Left cardiac atrium (tissue), 4 donors: Measurements from ENCODE around the gene SLC25A45. TPM values are rescaled to one million over a fixed set of nuclear protein-coding genes. Genes with fewer than 3 reads are reported as not detected.

Source experiments
- ATAC-seq, 2 donors: fragments of 200-7000 bp; cut with Tn5 transposase; one replicate each; pipeline ENCODE4 v1.9.1; 2020; ENCODE audit warnings: mild to moderate bottlenecking in 2 of 2, moderate library complexity in 2 of 2
- DNase-seq: peaks from one replicate; pipeline ENCODE4 v3.0.0-alpha.2; 2020
- intact Hi-C, 2 donors: fragments of 100-400 bp; cut with DNase I; formaldehyde crosslinking; loops; one replicate each; pipeline versions ENCODE4 v1.14.1 to v1.15.1; 2022 to 2023
- total RNA-seq, 2 donors: library from RNA; stranded (reverse); fragmentation: NEBNext Ultra II Directional; extraction: Animal tissue kit (Norgen Biotek cat#: 25700); gene quantifications; one replicate each; pipeline ENCODE4 v1.2.1, GENCODE V29; 2021
- donor health status: DM: no; HTN: yes; CAD: no.
- donor health status: DM: no; HTN: yes; CAD: no; lungs with severe emphysema.
- donor health status: DM: yes; HTN: yes; CAD: no.
- donor health status: Dilated cardiomyopathy.

SLC25A45 gene
- total RNA-seq, 2 donors from 2014 or later: 4.1 to 7.2 TPM

DNA sequence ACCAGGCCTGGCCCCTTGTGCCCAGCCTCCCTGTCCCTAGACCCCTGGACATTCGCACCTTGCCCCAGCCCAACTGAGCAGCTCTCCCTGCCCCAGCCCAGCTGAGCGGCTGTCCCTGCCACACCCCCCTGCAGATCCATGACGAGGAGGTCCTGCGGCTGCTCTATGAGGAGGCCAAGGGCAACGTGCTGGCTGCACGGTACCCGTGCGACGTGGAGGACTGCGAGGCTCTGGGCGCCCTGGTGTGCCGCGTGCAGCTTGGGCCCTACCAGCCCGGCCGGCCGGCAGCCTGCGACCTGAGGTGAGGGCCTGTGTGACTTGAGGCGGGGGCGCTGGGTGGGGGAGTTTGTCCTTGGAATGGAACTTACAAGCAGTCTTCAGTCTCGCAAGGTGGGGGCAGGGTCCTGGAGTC, 11.7 kb upstream of the SLC25A45 start:
- ATAC-seq (no peak), DNase-seq (no peak)
- intact Hi-C loops: no loop called here

DNA sequence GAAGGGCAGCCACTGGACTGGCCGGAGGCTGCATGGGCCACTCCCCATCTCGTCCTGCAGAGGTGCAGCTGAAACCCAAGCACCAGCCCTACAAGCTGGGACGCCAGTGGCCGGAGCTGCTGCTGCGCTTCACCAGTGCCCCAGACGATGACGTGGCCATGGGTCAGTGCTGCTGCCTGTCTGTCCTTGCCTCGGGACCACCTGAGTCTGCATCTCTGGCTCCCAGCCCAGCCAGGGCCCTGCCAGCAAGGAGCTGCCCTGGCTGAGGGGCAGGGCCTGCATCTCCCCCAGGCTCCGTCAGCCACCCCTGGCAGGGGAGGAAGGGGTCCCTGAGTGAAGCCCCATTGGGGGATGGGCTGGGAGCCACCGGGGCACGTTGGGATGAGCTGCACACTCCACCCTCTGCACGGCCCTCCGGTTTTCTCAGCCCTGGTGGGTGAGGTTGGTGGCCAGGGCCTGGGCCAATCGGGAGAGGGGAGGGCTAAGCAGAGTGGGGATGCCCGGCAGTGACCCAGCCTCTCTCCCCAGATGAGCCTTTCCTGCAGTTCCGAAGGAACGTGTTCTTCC, 11.2 kb upstream of the SLC25A45 start:
- intact Hi-C loops: no loop called here
- ATAC-seq: no peak
- DNase-seq: no peak

DNA sequence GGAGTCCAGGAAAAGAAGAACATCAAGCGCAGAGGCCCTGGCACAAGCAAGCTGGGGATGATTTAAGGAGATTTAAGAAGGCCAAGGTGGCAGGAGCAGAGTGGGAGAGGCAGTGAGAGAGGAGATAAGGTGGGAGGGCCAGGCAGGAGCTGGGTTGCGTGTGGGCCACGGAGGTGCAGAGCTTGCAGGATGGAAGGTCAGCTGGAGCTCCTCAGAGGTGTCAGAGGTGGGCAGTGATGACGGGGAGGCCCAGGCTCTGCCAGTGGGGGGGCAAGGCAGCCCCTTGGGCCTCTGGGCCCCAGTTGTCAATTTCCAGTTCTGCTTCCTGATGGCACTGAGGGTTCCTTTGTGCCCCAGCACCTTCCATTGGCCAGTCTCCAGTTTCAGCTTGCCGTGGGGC, 10.5 kb upstream of the SLC25A45 start:
- ATAC-seq (no peak), DNase-seq (no peak)
- intact Hi-C loops: no loop called here

DNA sequence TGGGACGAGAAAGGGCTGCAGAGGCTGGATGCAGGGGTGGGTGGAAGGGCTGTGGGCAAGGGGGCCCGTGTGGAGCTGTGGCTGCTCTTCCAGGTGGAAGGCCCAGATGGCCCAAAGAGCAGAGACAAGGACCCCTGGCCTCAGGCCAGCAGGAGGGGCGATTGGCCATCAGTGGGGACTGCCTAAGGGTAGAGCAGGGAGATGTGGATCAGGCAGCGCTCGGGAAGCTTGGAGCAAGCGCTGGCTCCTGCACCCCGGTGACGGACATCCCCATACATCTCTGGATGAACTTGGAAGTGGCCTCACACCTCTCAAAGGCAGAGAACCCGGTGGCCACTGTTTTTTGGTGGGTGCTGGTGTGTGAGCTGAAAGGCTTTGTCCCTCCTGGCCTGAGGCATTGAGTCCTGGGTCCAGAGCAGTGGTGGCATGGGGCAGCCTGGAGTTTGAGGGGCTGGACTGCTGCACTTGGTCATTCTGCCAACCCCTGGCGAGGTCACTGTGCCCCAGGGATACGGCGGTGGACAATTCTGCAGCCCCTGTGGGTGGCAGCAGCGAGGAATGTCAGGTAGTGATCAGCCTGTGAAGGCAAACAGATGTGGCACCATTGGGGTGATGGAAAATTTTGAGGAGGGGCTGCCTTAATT, 9.9 kb upstream of the SLC25A45 start:
- intact Hi-C loops: no loop called here
- no peak for DNase-seq
- ATAC-seq: no peak

DNA sequence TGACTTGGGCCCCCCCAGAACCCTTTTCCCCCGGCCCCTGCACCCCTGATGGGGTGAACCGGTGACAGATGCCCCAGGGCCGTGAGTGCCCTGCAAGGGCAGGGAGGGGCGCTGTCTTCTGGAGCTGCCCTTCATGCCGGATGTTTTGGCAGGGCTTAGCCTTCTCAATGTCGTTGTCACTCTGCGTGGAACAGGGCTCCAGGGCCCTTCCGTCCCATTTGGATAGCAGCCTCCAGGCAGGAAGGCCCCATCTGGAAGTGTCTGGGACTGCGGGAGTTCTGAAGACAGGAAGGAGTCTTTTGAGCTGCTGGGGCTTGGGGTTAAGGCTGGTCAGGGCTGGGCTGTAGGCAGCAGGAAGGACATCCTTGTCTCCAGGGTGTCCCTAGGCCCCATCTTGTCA, 8.6 kb upstream of the SLC25A45 start:
- DNase-seq: no peak
- peak; percentile 23 to 24 for ATAC-seq
- intact Hi-C loops: no loop called here

DNA sequence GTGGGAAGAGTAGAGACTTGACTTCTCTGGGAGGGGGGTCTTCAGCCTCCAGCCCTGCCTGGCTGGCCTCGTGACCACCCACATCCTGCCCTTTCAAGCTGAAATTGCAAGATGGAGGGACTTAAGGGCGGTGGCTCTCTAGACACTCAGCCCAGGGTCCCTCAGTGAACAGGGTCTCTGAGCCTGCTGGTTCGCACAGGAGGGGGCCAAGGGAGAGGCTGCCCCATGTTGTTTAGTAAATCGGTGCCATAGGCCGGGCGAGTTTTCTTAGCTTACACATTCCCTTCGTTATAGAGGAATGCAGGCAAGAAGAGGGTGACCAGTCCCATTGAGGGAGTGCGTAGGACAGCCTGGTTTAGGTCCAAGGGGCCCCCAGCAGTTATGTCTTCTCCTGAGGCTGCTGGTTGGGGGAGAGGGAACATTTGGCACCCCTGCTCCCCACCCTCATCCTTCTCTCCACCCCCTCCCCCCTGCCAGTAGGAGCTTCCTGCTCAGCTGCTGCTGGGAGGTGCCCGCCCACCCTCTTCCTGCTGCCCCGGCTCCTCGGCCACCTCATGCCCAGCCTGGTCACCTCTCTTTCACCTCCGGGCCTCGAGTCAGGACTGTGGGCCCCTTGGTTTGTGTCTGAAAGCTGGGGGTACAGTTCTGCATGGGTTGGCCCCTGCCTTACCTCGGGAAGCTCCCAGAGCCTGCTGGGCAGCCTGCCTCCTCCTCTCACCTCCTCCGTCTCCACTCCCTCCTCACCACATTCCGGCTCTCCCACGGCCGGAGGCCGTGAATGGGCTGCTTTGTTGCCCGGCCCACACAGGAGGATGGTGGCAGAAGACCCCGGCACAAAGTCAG, 7.9 kb upstream of the SLC25A45 start:
- intact Hi-C loops: no loop called here
- peak in 1 of 2 donors; percentile 23 for ATAC-seq

DNA sequence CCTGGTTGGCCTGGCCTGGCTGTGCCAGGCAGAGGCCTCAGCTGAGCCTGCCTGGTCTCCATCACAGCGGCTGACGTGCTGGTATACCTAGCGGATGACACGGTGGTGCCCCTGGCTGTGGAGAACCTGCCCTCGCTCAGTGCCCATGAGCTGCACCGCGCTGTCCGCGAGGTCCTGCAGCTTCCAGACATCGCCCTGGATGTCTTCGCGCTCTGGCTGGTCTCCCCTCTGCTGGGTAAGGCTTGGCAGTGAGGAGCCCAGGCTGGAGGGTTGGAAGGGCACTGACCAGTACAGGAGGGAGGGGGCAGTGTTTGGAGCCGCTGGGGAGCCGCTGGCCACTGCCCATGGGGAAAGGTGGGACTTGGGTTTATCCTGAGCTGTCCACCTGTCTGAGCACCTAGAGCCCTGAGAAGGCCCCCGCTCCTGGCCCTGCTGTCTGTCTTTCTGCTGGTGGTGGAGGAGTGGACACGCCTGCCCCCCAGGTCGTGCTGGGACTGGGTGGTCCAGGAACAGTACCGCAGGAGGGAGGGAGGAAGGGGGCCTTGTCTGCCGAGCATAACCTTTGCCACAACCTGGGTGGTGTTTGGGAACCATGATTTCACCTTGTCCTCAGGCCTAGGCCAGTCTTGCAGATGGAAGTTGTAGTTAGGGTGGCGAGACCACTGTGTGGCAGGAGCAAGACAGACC, 7.0 kb upstream of the SLC25A45 start:
- DNase-seq: no peak
- intact Hi-C loops: no loop called here
- no peak for ATAC-seq

More for the DNA sequence above, 7.9 kb upstream of the SLC25A45 start:
- DNase-seq: no peak

DNA sequence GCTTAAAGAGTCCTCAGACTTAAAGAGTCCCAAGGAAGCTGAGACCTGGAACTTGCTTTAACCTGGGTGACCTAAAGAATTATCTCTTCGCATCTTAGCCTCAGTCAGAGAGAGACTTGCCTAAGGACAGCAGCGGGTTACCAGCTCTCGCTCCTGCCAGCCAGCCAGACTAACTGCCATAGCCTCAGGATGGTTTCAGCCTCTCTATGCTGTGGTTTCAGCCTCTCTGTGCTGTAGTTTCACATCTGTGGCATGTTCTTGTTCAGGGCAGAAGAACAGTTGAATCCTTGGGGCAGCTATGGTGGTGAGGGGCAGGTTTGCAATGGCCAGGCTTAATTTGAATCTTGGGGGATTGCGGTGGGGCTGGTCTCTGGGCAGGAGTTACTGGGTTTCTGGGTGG, 6.3 kb upstream of the SLC25A45 start:
- intact Hi-C loops: no loop called here
- DNase-seq (no peak), ATAC-seq (no peak)

DNA sequence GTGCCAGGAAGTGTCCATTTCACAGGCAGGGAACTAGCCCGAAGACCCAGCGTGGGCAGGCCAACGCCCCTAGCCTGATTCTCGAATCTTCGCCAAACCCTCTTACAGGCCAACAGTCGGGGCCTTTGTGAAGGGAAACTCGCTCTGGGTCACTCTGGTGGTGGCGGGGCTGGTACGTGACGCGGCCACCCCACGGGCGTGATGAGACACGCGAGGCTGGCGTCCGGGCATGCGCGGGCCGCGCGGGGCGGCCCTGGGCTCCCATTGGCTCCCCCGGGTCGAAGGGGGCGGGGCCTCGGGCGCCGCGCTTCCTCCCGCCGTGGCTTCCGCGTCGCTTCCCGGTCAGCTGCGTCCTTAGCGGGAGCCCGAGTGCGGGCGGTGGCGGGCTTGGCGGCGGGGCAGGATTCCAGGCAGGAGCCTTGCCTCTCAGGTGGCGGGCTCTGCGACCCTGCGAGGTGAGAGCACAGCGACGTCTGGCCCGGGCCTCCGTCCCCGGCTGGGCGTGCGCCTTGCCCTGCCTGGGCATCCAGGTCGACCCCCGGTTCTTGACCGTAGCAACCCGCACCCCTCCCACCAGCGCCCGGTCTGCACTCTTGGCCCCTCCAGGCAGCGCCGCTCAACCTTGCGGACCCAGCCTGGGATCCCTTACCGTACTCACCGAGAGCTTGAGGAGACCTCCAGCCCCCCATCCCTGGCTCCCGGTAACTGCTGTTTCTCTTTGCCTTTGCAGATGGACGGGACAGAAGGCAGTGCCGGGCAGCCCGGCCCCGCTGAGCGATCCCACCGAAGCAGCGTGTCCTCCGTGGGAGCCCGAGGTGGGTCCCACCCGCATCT, 4.1 kb upstream of the SLC25A45 start, which contains the start of gene FRMD8:
Gene FRMD8, plus strand, starts transcription at position 331 of the 834 bp plus-strand sequence. Its CDS starts 400 bp downstream, at position 731.
- intact Hi-C loops: no loop called here
- ATAC-seq (peak; percentile 69 to 78), DNase-seq (peak; percentile 95)

DNA sequence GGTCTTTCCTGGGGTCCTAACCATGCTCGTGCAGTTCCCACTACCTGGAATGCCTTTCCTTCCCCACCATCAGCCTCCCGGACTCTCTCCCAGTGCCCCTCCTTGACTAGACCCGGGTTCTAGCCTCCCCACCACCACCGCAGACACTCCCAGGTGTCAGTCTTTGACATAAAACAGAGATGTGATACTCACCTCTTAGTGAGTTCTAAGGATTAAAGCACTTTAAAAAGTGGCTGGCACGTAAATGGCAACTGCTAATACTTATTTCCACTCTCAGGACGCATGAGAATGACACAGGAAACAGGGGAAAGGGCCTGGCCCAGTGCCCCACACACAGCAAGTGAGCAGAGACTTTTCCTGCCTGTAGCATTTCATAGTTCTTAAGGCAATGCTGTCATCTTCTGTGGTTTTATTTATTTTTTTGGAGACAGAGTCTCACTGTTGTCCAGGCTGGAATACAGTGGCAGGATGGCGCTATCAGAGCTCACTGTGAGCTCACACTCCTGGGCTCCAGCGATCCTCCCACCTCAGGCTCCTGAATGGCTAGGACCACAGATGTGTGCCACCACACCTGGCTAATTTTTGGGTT, 1.9 kb upstream of the SLC25A45 start:
- ATAC-seq (no peak), DNase-seq (no peak)
- intact Hi-C loops: loop anchor here in 1 of 2 donors (5.0 kb wide), 2 partner anchors 33 to 128 kb away; no protein-coding TSS in a partner anchor

DNA sequence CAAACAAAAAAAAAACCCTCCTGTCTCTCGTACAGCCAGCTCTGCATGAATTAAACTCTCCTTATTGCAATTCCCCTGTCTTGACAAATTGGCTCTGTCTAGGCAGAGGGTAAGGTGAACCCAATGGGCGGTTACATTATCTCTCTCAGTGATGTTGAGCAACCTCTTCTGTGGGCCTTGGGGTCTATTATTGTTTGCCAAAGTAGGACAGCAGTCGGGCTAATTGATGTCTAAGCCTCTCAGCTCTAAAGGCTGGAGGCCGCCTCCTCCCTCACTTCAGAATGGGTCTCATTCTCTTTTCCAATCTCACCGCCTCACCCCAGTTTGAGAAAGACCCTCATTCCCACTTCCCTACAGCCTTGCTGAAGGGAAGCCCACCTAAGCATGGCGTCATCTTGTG, 1.3 kb upstream of the SLC25A45 start:
- ATAC-seq (no peak), DNase-seq (no peak)
- intact Hi-C loops: loop anchor here in 1 of 2 donors (5.0 kb wide), 2 partner anchors 34 to 129 kb away; no protein-coding TSS in a partner anchor

DNA sequence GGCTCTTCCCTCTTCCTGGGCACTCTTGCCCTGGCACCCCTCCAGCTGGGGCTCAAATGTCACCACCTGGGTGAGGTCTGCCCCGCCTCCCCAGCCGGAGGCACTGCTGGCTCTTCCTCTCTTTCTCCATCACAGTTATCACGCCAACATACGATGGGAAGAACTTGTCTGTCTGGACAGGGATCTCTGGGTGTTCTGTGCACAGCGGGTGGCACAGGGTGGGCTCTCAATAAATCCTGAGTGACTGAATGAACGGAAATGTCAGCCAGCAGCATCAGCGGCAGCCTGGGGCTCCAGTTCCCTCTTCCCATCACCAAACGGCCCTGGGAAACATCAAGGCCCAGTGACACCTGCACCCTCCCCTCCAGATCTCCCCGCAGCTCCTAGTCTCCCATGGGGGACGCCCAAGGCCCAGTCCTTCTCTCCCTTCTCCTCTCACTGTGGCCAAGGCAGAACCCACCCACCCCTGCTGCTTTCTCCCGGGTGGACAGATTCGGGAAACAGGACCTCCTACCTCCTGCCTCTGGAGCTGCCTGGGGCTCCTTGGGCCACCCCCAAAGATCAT, 440 bp upstream of the SLC25A45 start:
- ATAC-seq: no peak
- intact Hi-C loops: loop anchor here in 1 of 2 donors (5.0 kb wide), 2 partner anchors 34 to 129 kb away; no protein-coding TSS in a partner anchor
- no peak for DNase-seq

DNA sequence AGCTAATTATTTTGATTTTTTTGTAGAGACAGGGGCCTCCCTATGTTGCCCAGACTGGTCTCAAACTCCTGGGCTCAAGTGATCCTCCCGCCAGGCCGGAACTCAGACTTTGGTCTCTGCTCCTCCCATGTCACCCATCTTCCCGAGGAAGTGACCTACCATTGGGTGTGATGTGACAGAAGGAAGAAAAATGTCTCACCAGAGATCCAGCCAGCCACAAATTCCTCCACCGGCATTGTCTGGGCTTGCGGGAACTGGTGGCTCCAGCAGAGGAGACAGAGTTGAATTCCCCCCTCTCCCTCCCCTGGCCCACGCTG, 772 bp downstream of the SLC25A45 start:
- intact Hi-C loops: loop anchor here in 1 of 2 donors (5.0 kb wide), 2 partner anchors 36 to 131 kb away; no protein-coding TSS in a partner anchor
- no peak for DNase-seq
- peak; percentile 12 to 13 for ATAC-seq

DNA sequence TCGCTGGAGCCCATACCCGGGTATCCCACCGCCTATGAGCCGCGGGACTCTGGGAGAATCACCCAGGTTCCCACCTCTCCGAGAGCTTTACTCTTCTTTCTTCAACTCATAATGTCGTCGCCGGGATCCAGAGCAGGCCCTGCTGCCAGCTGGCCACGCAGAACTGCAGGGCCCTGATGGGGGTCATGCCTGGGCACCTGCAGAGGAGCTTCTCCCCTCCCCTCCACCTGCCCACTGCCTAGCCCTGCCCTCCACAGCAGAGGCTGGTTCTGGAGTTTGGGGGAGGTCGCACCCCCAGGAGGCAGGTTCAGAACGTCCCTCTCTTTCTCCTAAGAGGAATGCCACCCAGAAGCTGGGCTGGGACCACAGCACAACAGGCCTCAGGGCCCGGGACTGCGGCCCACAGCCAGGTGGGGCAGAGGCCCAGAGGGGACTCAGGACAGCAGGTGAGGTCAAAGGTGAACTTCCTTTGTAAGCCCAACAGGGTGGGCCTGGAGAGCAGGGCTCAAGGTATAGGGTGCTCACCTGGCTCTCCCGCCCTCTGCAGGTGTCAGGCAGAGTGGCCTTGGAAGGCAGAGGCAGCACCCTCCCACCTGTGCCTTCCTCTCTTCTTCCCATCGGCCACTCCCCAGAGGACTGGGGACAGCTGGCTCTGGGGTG, 1.9 kb downstream of the SLC25A45 start:
- DNase-seq: no peak

DNA sequence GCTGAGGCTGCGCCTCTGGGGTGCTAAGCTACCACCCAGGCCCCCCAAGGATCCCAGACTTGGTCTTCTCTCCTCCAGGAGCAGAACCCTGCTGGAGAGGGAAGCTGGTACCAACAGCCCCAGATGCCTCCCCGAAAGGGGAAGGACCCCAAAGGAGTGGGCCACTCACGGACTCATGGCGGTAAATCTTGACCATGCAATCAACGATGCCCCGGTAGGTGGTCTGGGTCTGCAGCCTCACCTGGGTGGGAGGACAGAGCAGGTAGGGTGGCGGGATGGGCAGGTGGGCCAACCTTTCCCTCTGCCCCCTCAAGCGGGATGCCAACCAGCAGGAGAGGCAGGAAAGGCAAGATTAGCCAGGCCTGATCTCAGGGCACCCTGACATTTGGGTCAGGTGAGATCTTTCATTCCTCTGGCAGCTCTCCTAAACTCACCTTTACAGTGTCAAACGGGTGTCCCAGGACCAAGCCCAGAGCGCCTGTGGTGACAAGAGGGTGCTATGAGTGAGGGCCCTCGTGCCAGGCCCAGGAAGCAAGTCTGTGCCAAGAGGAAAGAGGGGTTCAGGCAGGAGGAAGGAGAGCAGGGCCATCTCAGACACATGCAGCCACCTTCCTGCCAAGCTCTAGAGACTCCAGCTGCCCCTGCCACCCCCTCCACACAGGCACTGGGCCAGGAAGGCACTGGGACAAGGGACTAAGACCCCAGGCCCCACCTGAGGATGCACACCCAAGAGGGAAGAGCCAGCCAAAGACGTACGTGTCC, 2.6 kb downstream of the SLC25A45 start:
- ATAC-seq: no peak
- intact Hi-C loops: loop anchor here in 1 of 2 donors (5.0 kb wide), 2 partner anchors 37 to 132 kb away; no protein-coding TSS in a partner anchor
- DNase-seq: no peak

More for the DNA sequence above, 1.9 kb downstream of the SLC25A45 start:
- no peak for ATAC-seq
- intact Hi-C loops: loop anchor here in 1 of 2 donors (5.0 kb wide), 2 partner anchors 37 to 132 kb away; no protein-coding TSS in a partner anchor

DNA sequence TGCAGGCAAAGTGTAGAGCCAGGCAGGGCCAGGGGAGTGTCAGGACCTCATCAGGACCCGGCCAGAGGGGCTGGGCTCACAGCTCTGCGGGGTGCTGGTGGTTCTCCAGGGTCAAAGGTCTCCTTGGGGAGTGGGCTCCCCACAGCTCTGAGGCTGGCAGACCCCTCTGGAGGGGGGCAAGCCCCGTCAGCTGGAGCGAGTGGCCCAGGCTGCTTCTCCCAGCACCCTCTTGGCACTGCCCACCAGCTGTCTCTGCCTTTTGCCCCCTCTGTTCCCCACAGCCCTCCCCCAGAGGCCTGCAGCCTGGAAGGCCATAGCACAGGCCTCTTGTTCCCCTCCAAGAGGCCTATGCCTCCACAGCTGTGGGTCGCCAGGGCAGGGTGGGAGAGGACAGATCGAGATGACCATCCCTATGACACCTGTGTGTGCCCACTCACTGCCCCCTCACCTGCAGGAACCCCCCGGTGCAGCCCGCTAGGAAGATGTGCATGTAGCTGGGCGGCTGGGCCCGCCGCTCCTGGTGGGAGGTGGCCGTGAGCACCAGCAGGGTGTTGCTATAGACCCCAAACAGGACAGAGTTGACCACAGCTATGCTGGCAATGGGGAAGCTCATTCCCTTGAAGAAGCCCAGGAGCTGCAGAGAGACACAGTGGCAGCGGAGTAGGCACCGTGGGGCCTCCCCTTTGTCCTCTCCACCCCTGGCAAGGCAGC, 3.4 kb downstream of the SLC25A45 start:
- no peak for ATAC-seq
- DNase-seq: no peak
- intact Hi-C loops: no loop called here
